ENCODE data around the gene ADCY2. TPM values are rescaled to one million over a fixed set of nuclear protein-coding genes. Genes with fewer than 3 reads are reported as not detected.

The ADCY2 gene
- total and polyA plus RNA-seq, 9 donors: 4.0 to 22.8 (median 8.3) TPM

DNA sequence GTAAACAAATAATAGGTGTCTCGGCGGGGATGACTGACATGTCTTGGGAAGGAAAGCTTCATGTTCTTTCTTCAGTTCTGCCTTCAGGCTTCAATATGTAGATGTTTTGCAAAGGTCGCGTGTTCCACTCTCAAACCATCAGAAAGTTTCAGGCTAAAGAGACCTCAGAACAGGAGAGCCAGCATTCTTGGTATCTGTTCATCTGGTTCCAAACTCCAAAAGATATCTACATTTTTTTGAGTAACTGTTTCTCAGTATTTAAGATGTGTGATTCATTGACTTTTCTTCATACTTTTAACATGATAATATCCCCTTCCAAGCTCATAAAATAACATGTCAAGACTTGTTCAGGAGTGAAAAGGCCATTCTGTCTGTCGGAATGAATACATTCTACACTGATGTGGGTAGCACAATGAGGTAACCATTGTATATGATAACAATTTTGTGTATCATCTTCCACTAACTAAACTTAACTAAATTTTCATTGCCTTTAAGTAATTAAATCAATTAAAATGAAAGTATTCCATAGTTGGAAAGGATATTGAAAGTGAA, 271.4 kb downstream of the ADCY2 start:
- Histone ChIP-seq H3K4me3 (no peak overlapping the region), H3K27me3 (no peaks in the 10 kb centered on the region), H3K4me1 (ENCODE audit: insufficient read depth) (no peaks in the 10 kb centered on the region), H3K9me3 (no peaks in the 10 kb centered on the region), H3K27ac (no peak overlapping the region), H3K36me3 (no peaks in the 10 kb centered on the region)
- DNase-seq: no peak
- intact Hi-C loops (cut with DNase I): no loop called here
- WGBS, 3 donors: 80 to 87% (median 83%) methylated on average over 5 of the region's 5 CpGs
- TF ChIP-seq, protein P1, sequence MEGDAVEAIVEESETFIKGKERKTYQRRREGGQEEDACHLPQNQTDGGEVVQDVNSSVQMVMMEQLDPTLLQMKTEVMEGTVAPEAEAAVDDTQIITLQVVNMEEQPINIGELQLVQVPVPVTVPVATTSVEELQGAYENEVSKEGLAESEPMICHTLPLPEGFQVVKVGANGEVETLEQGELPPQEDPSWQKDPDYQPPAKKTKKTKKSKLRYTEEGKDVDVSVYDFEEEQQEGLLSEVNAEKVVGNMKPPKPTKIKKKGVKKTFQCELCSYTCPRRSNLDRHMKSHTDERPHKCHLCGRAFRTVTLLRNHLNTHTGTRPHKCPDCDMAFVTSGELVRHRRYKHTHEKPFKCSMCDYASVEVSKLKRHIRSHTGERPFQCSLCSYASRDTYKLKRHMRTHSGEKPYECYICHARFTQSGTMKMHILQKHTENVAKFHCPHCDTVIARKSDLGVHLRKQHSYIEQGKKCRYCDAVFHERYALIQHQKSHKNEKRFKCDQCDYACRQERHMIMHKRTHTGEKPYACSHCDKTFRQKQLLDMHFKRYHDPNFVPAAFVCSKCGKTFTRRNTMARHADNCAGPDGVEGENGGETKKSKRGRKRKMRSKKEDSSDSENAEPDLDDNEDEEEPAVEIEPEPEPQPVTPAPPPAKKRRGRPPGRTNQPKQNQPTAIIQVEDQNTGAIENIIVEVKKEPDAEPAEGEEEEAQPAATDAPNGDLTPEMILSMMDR (IDR thresholded peaks at IDR 0.05): no peak
- TF ChIP-seq POLR2A (IDR thresholded peaks at IDR 0.05) (no peak), EP300 (IDR thresholded peaks at IDR 0.05) (no peak)

DNA sequence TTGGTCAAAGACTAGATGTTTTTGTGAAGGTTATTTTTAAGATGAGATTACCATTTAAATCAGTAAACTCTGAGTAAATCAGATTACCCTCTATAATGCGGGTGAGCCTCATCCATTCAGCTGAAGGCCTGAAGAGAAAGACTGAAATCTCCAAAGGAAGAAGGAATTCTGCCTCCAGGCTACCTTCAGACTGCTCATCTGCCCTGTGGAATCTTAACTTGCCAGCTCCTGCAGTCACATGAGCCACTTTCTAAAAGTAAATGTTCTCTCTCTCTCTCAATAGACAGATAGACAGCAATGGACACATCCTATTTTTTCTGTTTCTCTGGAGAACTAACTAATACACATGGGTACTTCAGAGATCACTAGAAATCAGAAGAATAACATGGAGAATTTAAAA, 272.2 kb downstream of the ADCY2 start:
- intact Hi-C loops (cut with DNase I): no loop called here
- WGBS, 3 donors: 92 to 100% (median 95%) methylated on average over 1 of the region's 1 CpG
- Histone ChIP-seq H3K9me3 (no peaks in the 10 kb centered on the region), H3K4me1 (ENCODE audit: insufficient read depth) (no peaks in the 10 kb centered on the region), H3K27ac (no peak overlapping the region), H3K27me3 (no peaks in the 10 kb centered on the region), H3K36me3 (no peaks in the 10 kb centered on the region), H3K4me3 (no peak overlapping the region)
- no peak for DNase-seq
- TF ChIP-seq POLR2A (IDR thresholded peaks at IDR 0.05): no peak
- TF ChIP-seq, protein P1 (IDR thresholded peaks at IDR 0.05): no peak
- TF ChIP-seq EP300 (IDR thresholded peaks at IDR 0.05): no peak

DNA sequence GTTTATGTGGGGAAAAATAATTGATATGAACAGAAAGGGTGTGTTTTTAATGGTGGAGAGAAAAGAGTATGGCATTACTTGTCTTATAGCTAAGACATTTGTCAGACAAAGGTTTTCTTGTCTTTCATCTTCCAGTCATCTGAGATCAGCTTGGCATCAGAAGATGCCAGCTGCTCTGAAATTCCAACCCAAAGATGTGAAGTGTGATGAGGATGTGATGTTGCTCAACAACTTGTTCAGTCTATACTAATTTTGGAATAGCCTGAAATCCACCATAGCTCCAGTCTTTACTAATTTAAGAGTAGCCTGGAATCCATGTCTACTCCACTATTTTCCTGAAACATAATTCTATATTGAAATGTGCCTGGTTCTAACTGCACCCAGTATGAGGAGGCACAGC, 272.7 kb downstream of the ADCY2 start:
- Histone ChIP-seq H3K4me3 (no peak overlapping the region), H3K36me3 (no peaks in the 10 kb centered on the region), H3K9me3 (no peaks in the 10 kb centered on the region), H3K27ac (no peak overlapping the region), H3K4me1 (ENCODE audit: insufficient read depth) (no peaks in the 10 kb centered on the region), H3K27me3 (no peaks in the 10 kb centered on the region)
- no peak for DNase-seq
- intact Hi-C loops (cut with DNase I): no loop called here
- TF ChIP-seq, protein P1 (IDR thresholded peaks at IDR 0.05): no peak

DNA sequence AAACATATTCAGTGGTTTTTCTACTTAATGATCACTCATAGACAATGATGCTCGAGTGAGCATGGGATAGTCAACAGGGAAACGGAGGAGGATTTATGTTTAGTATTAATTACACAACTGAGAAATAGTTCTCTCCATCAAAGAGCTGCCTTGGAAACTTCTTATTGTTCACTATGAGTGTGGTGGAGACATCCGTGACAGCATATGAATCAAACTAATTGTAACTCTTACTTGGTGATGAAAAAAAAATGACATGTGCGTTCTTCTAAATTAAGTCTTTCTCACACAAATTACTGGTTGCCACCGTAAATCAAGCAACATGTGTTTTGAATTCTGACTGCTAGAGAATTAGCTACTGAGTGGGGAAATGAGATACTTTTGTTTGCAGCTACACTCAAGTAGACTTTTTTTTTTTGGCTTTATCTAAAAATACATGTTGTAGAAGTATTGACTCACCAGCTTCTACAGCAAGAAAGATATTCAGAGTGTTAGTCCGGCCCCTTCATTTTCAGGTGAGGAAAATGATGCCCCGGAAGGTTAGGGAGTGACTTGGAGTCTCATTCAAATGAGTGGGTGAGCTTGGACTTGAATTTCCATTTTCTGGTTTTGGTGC, 275.5 kb downstream of the ADCY2 start:
- TF ChIP-seq EP300 (IDR thresholded peaks at IDR 0.05) (no peak), POLR2A (IDR thresholded peaks at IDR 0.05) (no peak)
- TF ChIP-seq, protein P1 (IDR thresholded peaks at IDR 0.05): no peak
- intact Hi-C loops (cut with DNase I): no loop called here
- no peak for DNase-seq
- Histone ChIP-seq H3K4me3 (no peak overlapping the region), H3K9me3 (no peaks in the 10 kb centered on the region), H3K27ac (no peak overlapping the region), H3K27me3 (no peaks in the 10 kb centered on the region), H3K36me3 (no peaks in the 10 kb centered on the region), H3K4me1 (ENCODE audit: insufficient read depth) (no peaks in the 10 kb centered on the region)
- 53 to 59% (median 57%) methylated on average over 7 of the region's 7 CpGs for WGBS, 3 donors
